K562 (cell line): ENCODE data around the gene PCP2. TPM values are rescaled to one million over a fixed set of nuclear protein-coding genes. Genes with fewer than 3 reads are reported as not detected.

Source experiments
- ATAC-seq: fragments of 200-7000 bp; cut with Tn5 transposase; 3 replicates; pipeline ENCODE4 v1.9.1; 2020; ENCODE audit warnings: moderate library complexity
- BruUV-seq: library from RNA; stranded (reverse); fragments of 400-500 nt; replicated peaks from 2 replicates; lab custom pipeline; 2021; lab: Mats Ljungman, UMichigan
- CTCF ChIA-PET: fragments of 300-600 bp; formaldehyde crosslinking; extraction: SDS; loops from one replicate; lab custom pipeline; 2021; ENCODE audit warnings: low intra/inter-chr PET ratio; lab: Yijun Ruan, JAX
- POLR2A ChIA-PET: fragments of 300-600, 350-650 bp; sonication (Branson Sonifier 250); formaldehyde crosslinking; extraction: SDS; loops from one replicate; lab custom pipeline; 2021; ENCODE audit warnings: antibody characterized with exemption, inconsistent platforms; lab: Yijun Ruan, JAX
- DNase-seq, 4 experiments: peaks; one replicate each; pipeline versions ENCODE4 v3.0.0 to v3.0.0-alpha.2; 2011 to 2018; ENCODE audit warnings: low spot score in 3 of 4, mixed read lengths in 3 of 4; ENCODE audit errors: extremely low read depth in 1 of 4
- FAIRE-seq: peaks from 2 replicates; lab custom pipeline; 2011; peaks lifted over from hg19 to GRCh38; lab: Jason Lieb, UNC
- H2AFZ ChIP-seq: 2 replicates; pipeline ENCODE4 v1.6.0; 2011; ENCODE audit warnings: low read depth, low read length, control low read depth, inconsistent platforms
- H3K27ac ChIP-seq: fragments of 200-600 bp; 3 replicates; pipeline ENCODE4 v1.8.0; 2011; ENCODE audit warnings: low read depth, mild to moderate bottlenecking, control low read depth, inconsistent platforms, low read length, moderate library complexity, mixed read lengths; ENCODE audit errors: extremely low read depth
- H3K27me3 ChIP-seq, 2 experiments: fragments of 300-600 bp in 1 of 2; 2 replicates in 1 of 2; 3 replicates in 1 of 2; pipeline versions ENCODE4 v1.6.0 to v1.8.0; 2011; ENCODE audit warnings: inconsistent platforms in 2 of 2, low read length in 2 of 2, mild to moderate bottlenecking in 1 of 2, mixed read lengths in 1 of 2, moderate library complexity in 1 of 2; ENCODE audit not compliant: control insufficient read depth in 2 of 2, insufficient read depth in 2 of 2
- H3K36me3 ChIP-seq: fragments of 300-600 bp; 3 replicates; pipeline ENCODE4 v1.8.0; 2011; ENCODE audit warnings: mild to moderate bottlenecking, low read length, inconsistent platforms; ENCODE audit not compliant: control insufficient read depth, insufficient read depth
- H3K4me1 ChIP-seq, 2 experiments: fragments of 200-600 bp in 1 of 2; replicated peaks in 1 of 2; 2 replicates in 1 of 2; 3 replicates in 1 of 2; pipeline versions ENCODE4 v1.5.1 to v1.8.0; 2011; ENCODE audit warnings: inconsistent platforms in 2 of 2, low read length in 2 of 2, mild to moderate bottlenecking in 1 of 2, mixed read lengths in 1 of 2, moderate library complexity in 1 of 2; ENCODE audit not compliant: control insufficient read depth in 2 of 2, insufficient read depth in 2 of 2
- H3K4me2 ChIP-seq: 2 replicates; pipeline ENCODE4 v1.6.1; 2011; ENCODE audit warnings: low read length, control low read depth, inconsistent platforms, mixed read lengths; ENCODE audit not compliant: insufficient read depth
- H3K4me3 ChIP-seq: fragments of 200-600 bp; sonication (generic), shearing (Covaris generic); 2 replicates; pipeline ENCODE4 v1.5.1; 2016; ENCODE audit warnings: control low read depth, inconsistent platforms
- H3K79me2 ChIP-seq: fragments of 200-600 bp; 3 replicates; pipeline ENCODE4 v1.8.0; 2011; ENCODE audit warnings: low read length, inconsistent platforms; ENCODE audit not compliant: control insufficient read depth, insufficient read depth
- H3K9ac ChIP-seq, 2 experiments: 2 replicates each; pipeline versions ENCODE4 v1.6.0 to v1.6.1; 2011; ENCODE audit warnings: low read depth in 2 of 2, low read length in 2 of 2, control low read depth in 1 of 2, inconsistent platforms in 1 of 2, mild to moderate bottlenecking in 1 of 2, mixed read lengths in 1 of 2; ENCODE audit not compliant: insufficient read depth in 1 of 2
- H3K9me1 ChIP-seq: one replicate; pipeline ENCODE4 v1.6.0; 2011; ENCODE audit warnings: inconsistent platforms, mild to moderate bottlenecking, low read length, moderate library complexity; ENCODE audit not compliant: control insufficient read depth, insufficient read depth
- H3K9me3 ChIP-seq: replicated peaks from 2 replicates; pipeline ENCODE4 v1.5.1; 2011; ENCODE audit warnings: low read depth, low read length, inconsistent platforms; ENCODE audit not compliant: control insufficient read depth, insufficient read depth
- H4K20me1 ChIP-seq: replicated peaks from 2 replicates; pipeline ENCODE4 v1.6.1; 2011; ENCODE audit warnings: low read length, inconsistent platforms, mixed read lengths; ENCODE audit not compliant: control insufficient read depth, insufficient read depth
- CEBPG ChIP-seq, 3 experiments: fragments of 200-800 bp in 1 of 3; sonication (Bioruptor generic) in 1 of 3; sonication (generic) in 1 of 3; formaldehyde crosslinking in 1 of 3; IDR thresholded peaks in 2 of 3; conservative IDR thresholded peaks in 1 of 3; 2 replicates each; pipeline versions ENCODE4 v1.6.1 to v1.8.0; 2016 to 2022; ENCODE audit warnings: missing compliant biosample characterization in 2 of 3, missing genetic modification characterization in 2 of 3, mild to moderate bottlenecking in 1 of 3, missing genetic modification reagents in 1 of 3
- PHTF2 ChIP-seq: fragments of 250-450 bp; sonication (Bioruptor Pico); IDR thresholded peaks from 2 replicates; pipeline ENCODE4 v1.5.0; 2021; ENCODE audit warnings: mild to moderate bottlenecking
- RFX5 ChIP-seq: IDR thresholded peaks from 2 replicates; pipeline ENCODE4 v1.6.1; 2011; ENCODE audit warnings: low read depth, mild to moderate bottlenecking, improper control_type of control experiment, low read length
- SFPQ ChIP-seq: fragments of 200-400 bp; formaldehyde crosslinking; IDR thresholded peaks from 2 replicates; pipeline ENCODE4 v1.6.1; 2017; ENCODE audit warnings: mild to moderate bottlenecking, low read depth, low read length, moderate library complexity
- ZC3H8 ChIP-seq: fragments of 450-650 bp; IDR thresholded peaks from 2 replicates; pipeline ENCODE4 v1.6.1; 2017
- WGBS: fragments of 100-300 bp; shearing (Covaris generic); methylation state at CpG from one replicate; pipeline ENCODE4 v1.1.6; 2016; ENCODE audit warnings: low coverage, mixed read lengths; ENCODE audit not compliant: insufficient coverage; ENCODE audit errors: missing lambda C conversion rate; 5-methylcytosine and 5-hydroxymethylcytosine counted together
- in situ Hi-C: fragments of 300-500 bp; cut with MboI; formaldehyde crosslinking; loops from 4 replicates; pipeline ENCODE4 v1.15.0; 2018; ENCODE audit warnings: inconsistent platforms, mixed read lengths
- intact Hi-C: fragments of 100-400 bp; cut with micrococcal nuclease; formaldehyde crosslinking; loops from 2 replicates; pipeline ENCODE4 v1.14.2; 2022
- polyA plus RNA-seq, 8 experiments: library from polyadenylated mRNA; depleted of rRNA in 4 of 8; stranded (reverse) in 5 of 8; unstranded in 3 of 8; fragments of >200 nt; fragmentation: Nextera tagmentation in 2 of 8; fragmentation: Illumina TruSeq in 1 of 8; extraction: Ambion mirVana in 2 of 8; extraction: Trizol in 1 of 8; gene quantifications; 2 replicates each; pipeline versions ENCODE4 v1.2.1 to v1.2.3, GENCODE V29; 2011 to 2014; ENCODE audit warnings: inconsistent platforms in 1 of 8, missing spikeins in 1 of 8
- total RNA-seq, 7 experiments: library from RNA; depleted of rRNA in 6 of 7; stranded (reverse); fragments of >200 nt in 6 of 7; fragmentation: Illumina TruSeq in 2 of 7; extraction: Trizol in 2 of 7; gene quantifications; 2 replicates each; pipeline versions ENCODE4 v1.2.1 to v1.2.3, GENCODE V29; 2011 to 2021; ENCODE audit warnings: low replicate concordance in 1 of 7

Gene PCP2
- total and polyA plus RNA-seq, 9 of the 15 experiments (the other 6 are each of a cell fraction or from before 2014, with no cell fraction given): 0.17 to 1.3 (median 0.49) TPM; not detected in 3

GRCh38 chr19:7665076-7665475, 31.6 kb upstream of the PCP2 start:
- FAIRE-seq (no peak), ATAC-seq (no peak), DNase-seq (no peak)
- no peaks in the 10 kb centered on the region for H3K36me3 ChIP-seq
- H3K4me2 ChIP-seq: no peak overlapping the region
- no peaks in the 10 kb centered on the region for H3K9me1 ChIP-seq
- TF ChIP-seq ZC3H8 (no peak), PHTF2 (CRISPR knock-in tag) (no peak), RFX5 (no peak), SFPQ (no peak), CEBPG (CRISPR knock-in tag; IDR thresholded peaks at IDR 0.05) (no peak), CEBPG (tag; conservative IDR thresholded peaks at IDR 0.05 in 1 of 2, IDR thresholded peaks at IDR 0.05 in 1 of 2) (no peak)
- H3K27me3 ChIP-seq: peaks cover 17 to 33% of the 10 kb centered on the region in 2 experiments; a peak in 4 of 5 replicates
- H3K9me3 ChIP-seq: no peaks in the 10 kb centered on the region
- in situ Hi-C loops: no loop called here
- no peak overlapping the region for H2AFZ ChIP-seq
- H4K20me1 ChIP-seq: no peaks in the 10 kb centered on the region
- peaks cover 0 to 5% of the 10 kb centered on the region in 2 experiments; a peak in 2 of 5 replicates for H3K4me1 ChIP-seq
- H3K27ac ChIP-seq: no peak overlapping the region
- no peak overlapping the region for H3K9ac ChIP-seq
- CTCF ChIA-PET: no interaction called here
- POLR2A ChIA-PET: no interaction called here
- H3K79me2 ChIP-seq: no peaks in the 10 kb centered on the region
- intact Hi-C loops: no loop called here
- WGBS: 2% methylated on average over 4 of the region's 4 CpGs
- no TSS peak for BruUV-seq
- no peak overlapping the region for H3K4me3 ChIP-seq
